ENCODE data around the gene CD86.
A peak's percentile ranks its signal among the peaks of the same experiment; 100 is the strongest.

CD86 gene

GRCh38 chr3:122094693-122095092, 39.5 kb downstream of the CD86 start:
- peak; percentile 37 for DNase-seq (ENCODE audit: low read depth)
- no peak overlapping the region for H3K4me3 ChIP-seq (ENCODE audit: low read depth, low read length)
- no peak for TF ChIP-seq CTCF (IDR thresholded peaks at IDR 0.05; ENCODE audit: insufficient read depth, low read depth, low read length, missing control alignments)

GRCh38 chr3:122097141-122097540, 42.0 kb downstream of the CD86 start:
- no peak for TF ChIP-seq CTCF (IDR thresholded peaks at IDR 0.05; ENCODE audit: insufficient read depth, low read depth, low read length, missing control alignments)
- no peak for DNase-seq (ENCODE audit: low read depth)
- no peak overlapping the region for H3K4me3 ChIP-seq (ENCODE audit: low read depth, low read length)

DNA sequence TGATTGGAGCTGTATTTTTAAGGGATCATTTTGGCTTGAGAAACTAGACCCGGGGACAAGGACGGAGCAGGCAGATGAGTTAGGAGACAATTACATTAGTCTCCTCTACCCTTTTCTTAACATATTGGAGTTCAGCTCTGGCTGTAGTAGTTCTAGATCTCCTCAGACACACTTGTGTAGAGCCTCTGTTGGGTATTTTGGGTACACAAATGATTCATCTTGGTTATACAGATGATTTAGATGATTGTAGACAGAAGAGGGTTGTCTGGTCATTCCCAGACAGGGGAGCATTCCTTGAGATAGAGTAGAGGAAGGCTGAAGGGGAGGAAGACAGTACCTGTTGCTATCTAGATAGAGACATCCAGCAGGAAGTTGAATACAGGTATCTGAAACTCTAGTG, 43.4 kb downstream of the CD86 start:
- no peak overlapping the region for H3K4me3 ChIP-seq (ENCODE audit: low read depth, low read length)
- no peak for TF ChIP-seq CTCF (IDR thresholded peaks at IDR 0.05; ENCODE audit: insufficient read depth, low read depth, low read length, missing control alignments)
- no peak for DNase-seq (ENCODE audit: low read depth)

- no peak overlapping the region for H3K4me3 ChIP-seq (ENCODE audit: low read depth, low read length)
- DNase-seq (ENCODE audit: low read depth), result peak; percentile 36
- no peak for TF ChIP-seq CTCF (IDR thresholded peaks at IDR 0.05; ENCODE audit: insufficient read depth, low read depth, low read length, missing control alignments)
These were observed 44.1 kb downstream of the CD86 start for GRCh38 chr3:122099255-122099654.

DNA sequence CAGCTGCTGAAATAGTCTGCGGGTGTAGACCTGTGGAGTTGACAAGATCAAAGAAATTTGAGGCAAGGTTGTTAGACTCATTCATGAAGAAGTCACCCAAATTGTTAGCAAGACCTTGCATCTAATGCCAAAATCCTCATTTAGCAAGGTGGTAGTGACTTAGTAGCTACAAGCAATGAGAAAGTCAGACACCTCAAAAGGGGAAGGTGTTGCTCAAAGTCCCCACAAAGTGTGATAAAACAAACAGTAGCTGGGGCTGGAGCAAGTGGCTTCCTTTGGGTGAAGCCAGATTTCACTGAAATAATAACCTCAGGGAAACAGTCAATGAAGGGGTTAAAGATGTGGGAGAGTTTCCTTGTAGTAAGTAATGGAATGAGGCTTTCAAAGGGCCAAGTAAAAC, 44.9 kb downstream of the CD86 start:
- no peak overlapping the region for H3K4me3 ChIP-seq (ENCODE audit: low read depth, low read length)
- DNase-seq (ENCODE audit: low read depth), result no peak
- no peak for TF ChIP-seq CTCF (IDR thresholded peaks at IDR 0.05; ENCODE audit: insufficient read depth, low read depth, low read length, missing control alignments)

- H3K4me3 ChIP-seq (ENCODE audit: low read depth, low read length), result peak overlapping the region; percentile 1; the same call in 1 of the 2 replicates
- DNase-seq (ENCODE audit: low read depth), result peak; percentile 90
- no peak for TF ChIP-seq CTCF (IDR thresholded peaks at IDR 0.05; ENCODE audit: insufficient read depth, low read depth, low read length, missing control alignments)
These were observed 45.7 kb downstream of the CD86 start for GRCh38 chr3:122100591-122101463.

GRCh38 chr3:122101646-122102045, 46.5 kb downstream of the CD86 start:
- no peak overlapping the region for H3K4me3 ChIP-seq (ENCODE audit: low read depth, low read length)
- TF ChIP-seq CTCF (IDR thresholded peaks at IDR 0.05; ENCODE audit: insufficient read depth, low read depth, low read length, missing control alignments), result peak; percentile 57
- DNase-seq (ENCODE audit: low read depth), result peak; percentile 89

Measured in GM12865 (cell line).